ENCODE measurements around the gene TINAGL1.

TINAGL1 gene

GRCh38 chr1:31607360-31607759, 31.0 kb downstream of the TINAGL1 start:
- no peaks in the 10 kb centered on the region; the same call in 1 of the 2 replicates for H3F3A ChIP-seq (ENCODE audit: insufficient read depth, low read length)
- H3K9ac ChIP-seq (ENCODE audit: low read length), result no peak overlapping the region
- no peak overlapping the region for H3K4me2 ChIP-seq (ENCODE audit: low read depth, low read length)
- H3K27ac ChIP-seq (ENCODE audit: low read length), result no peak overlapping the region
- H3K36me3 ChIP-seq (replicated peaks; ENCODE audit: insufficient read depth, low read length), result no peaks in the 10 kb centered on the region
- no peak overlapping the region for H2AFZ ChIP-seq (ENCODE audit: low read length)
- no peak overlapping the region for H3K4me3 ChIP-seq (ENCODE audit: low read length)
- no peaks in the 10 kb centered on the region for H3K27me3 ChIP-seq (replicated peaks; ENCODE audit: insufficient read depth, low read length)
- no peaks in the 10 kb centered on the region for H3K9me2 ChIP-seq (replicated peaks; ENCODE audit: insufficient read depth, low read length)
- peaks cover 15% of the 10 kb centered on the region for H3K4me1 ChIP-seq (ENCODE audit: low read length)
- no peak for DNase-seq
- TF ChIP-seq CTCF (IDR thresholded peaks at IDR 0.05; ENCODE audit: low read length) (no peak), EZH2phosphoT487 (IDR thresholded peaks at IDR 0.05; ENCODE audit: low read length) (no peak), EZH2 (optimal IDR thresholded peaks at IDR 0.05; ENCODE audit: low read depth, low read length) (no peak)
- no peaks in the 10 kb centered on the region for H3K9me3 ChIP-seq (replicated peaks; ENCODE audit: insufficient read depth, low read length)
- no peaks in the 10 kb centered on the region for H4K20me1 ChIP-seq (ENCODE audit: insufficient read depth, low read length)
- H3K79me2 ChIP-seq (ENCODE audit: low read length), result no peaks in the 10 kb centered on the region

GRCh38 chr1:31609514-31610118, 33.3 kb downstream of the TINAGL1 start:
- H4K20me1 ChIP-seq (ENCODE audit: insufficient read depth, low read length), result no peaks in the 10 kb centered on the region
- H3K4me1 ChIP-seq (ENCODE audit: low read length), result peaks cover 15% of the 10 kb centered on the region
- no peaks in the 10 kb centered on the region for H3K9me3 ChIP-seq (replicated peaks; ENCODE audit: insufficient read depth, low read length)
- no peak overlapping the region for H3K9ac ChIP-seq (ENCODE audit: low read length)
- no peak overlapping the region for H3K27ac ChIP-seq (ENCODE audit: low read length)
- DNase-seq, result no peak
- no peaks in the 10 kb centered on the region for H3K27me3 ChIP-seq (replicated peaks; ENCODE audit: insufficient read depth, low read length)
- H3K9me2 ChIP-seq (replicated peaks; ENCODE audit: insufficient read depth, low read length), result no peaks in the 10 kb centered on the region
- no peaks in the 10 kb centered on the region; the same call in 1 of the 2 replicates for H3F3A ChIP-seq (ENCODE audit: insufficient read depth, low read length)
- no peaks in the 10 kb centered on the region for H3K79me2 ChIP-seq (ENCODE audit: low read length)
- no peak overlapping the region for H3K4me3 ChIP-seq (ENCODE audit: low read length)
- H2AFZ ChIP-seq (ENCODE audit: low read length), result no peak overlapping the region
- H3K36me3 ChIP-seq (replicated peaks; ENCODE audit: insufficient read depth, low read length), result no peaks in the 10 kb centered on the region
- no peak for TF ChIP-seq EZH2phosphoT487 (IDR thresholded peaks at IDR 0.05; ENCODE audit: low read length)
- no peak for TF ChIP-seq CTCF (IDR thresholded peaks at IDR 0.05; ENCODE audit: low read length)
- TF ChIP-seq EZH2 (optimal IDR thresholded peaks at IDR 0.05; ENCODE audit: low read depth, low read length), result no peak
- no peak overlapping the region for H3K4me2 ChIP-seq (ENCODE audit: low read depth, low read length)

- Histone ChIP-seq H3K36me3 (replicated peaks; ENCODE audit: insufficient read depth, low read length) (no peaks in the 10 kb centered on the region), H3K27me3 (replicated peaks; ENCODE audit: insufficient read depth, low read length) (peaks cover 18% of the 10 kb centered on the region), H3K9ac (ENCODE audit: low read length) (no peak overlapping the region), H3F3A (ENCODE audit: insufficient read depth, low read length) (no peaks in the 10 kb centered on the region), H3K4me2 (ENCODE audit: low read depth, low read length) (no peak overlapping the region), H3K4me3 (ENCODE audit: low read length) (no peak overlapping the region), H4K20me1 (ENCODE audit: insufficient read depth, low read length) (no peaks in the 10 kb centered on the region), H2AFZ (ENCODE audit: low read length) (no peak overlapping the region), H3K27ac (ENCODE audit: low read length) (no peak overlapping the region), H3K9me2 (replicated peaks; ENCODE audit: insufficient read depth, low read length) (no peaks in the 10 kb centered on the region), H3K9me3 (replicated peaks; ENCODE audit: insufficient read depth, low read length) (no peaks in the 10 kb centered on the region), H3K79me2 (ENCODE audit: low read length) (no peaks in the 10 kb centered on the region), H3K4me1 (ENCODE audit: low read length) (no peaks in the 10 kb centered on the region)
- DNase-seq, result no peak
- no peak for TF ChIP-seq EZH2 (optimal IDR thresholded peaks at IDR 0.05; ENCODE audit: low read depth, low read length)
- no peak for TF ChIP-seq EZH2phosphoT487 (IDR thresholded peaks at IDR 0.05; ENCODE audit: low read length)
- TF ChIP-seq CTCF (IDR thresholded peaks at IDR 0.05; ENCODE audit: low read length), result no peak
Observed at GRCh38 chr1:31614414-31615005, 38.2 kb downstream of the TINAGL1 start.
